ENCODE results near the gene ASTN1. TPM values are rescaled to one million over a fixed set of nuclear protein-coding genes. Genes with fewer than 3 reads are reported as not detected.

Gene ASTN1
- total and polyA plus RNA-seq, 9 of the 15 experiments (the other 6 are each of a cell fraction or from before 2014, with no cell fraction given): 0.05 to 0.22 (median 0.18) TPM

GRCh38 chr1:176853503-176853902 lies 311.0 kb downstream of the ASTN1 start (continued):
- TF ChIP-seq ZNF512 (tag; IDR thresholded peaks at IDR 0.05): no peak
- TF ChIP-seq LEF1 (IDR thresholded peaks at IDR 0.05): no peak
- TF ChIP-seq MTA3 (IDR thresholded peaks at IDR 0.05; ENCODE audit: borderline replicate concordance): 0 out of 2 replicates have a peak, but pooled peaks have one; percentile 25
- TF ChIP-seq ATF3 (IDR thresholded peaks at IDR 0.05): 0 out of 2 replicates have a peak, but pooled peaks have one; percentile 53
- no peak for TF ChIP-seq ATF3 (CRISPR knock-in tag; conservative IDR thresholded peaks at IDR 0.05)
- TF ChIP-seq TCF7L2 (IDR thresholded peaks at IDR 0.05; ENCODE audit: low read depth, low read length): no peak
- no peak for TF ChIP-seq IRF2 (CRISPR knock-in tag; IDR thresholded peaks at IDR 0.05)
- peak; percentile 51 for TF ChIP-seq CXXC5 (CRISPR knock-in tag; IDR thresholded peaks at IDR 0.05)
- TF ChIP-seq ZNF518B (CRISPR knock-in tag; IDR thresholded peaks at IDR 0.05): no peak
- TF ChIP-seq ARID1B (IDR thresholded peaks at IDR 0.05): peak; percentile 65
- peak; percentile 70; the same call in 1 of the 2 replicates for TF ChIP-seq JUND (IDR thresholded peaks at IDR 0.05; ENCODE audit: borderline replicate concordance, low read depth, low read length)
- peak; percentile 65; the same call in 1 of the 3 replicates for TF ChIP-seq JUND (tag; IDR thresholded peaks at IDR 0.05; ENCODE audit: borderline replicate concordance, low read depth, low read length)
- peak; percentile 56 for TF ChIP-seq USF1 (CRISPR knock-in tag; IDR thresholded peaks at IDR 0.05)
- TF ChIP-seq GABPA (tag; conservative IDR thresholded peaks at IDR 0.05; ENCODE audit: low read depth): no peak
- peak; percentile 71 for TF ChIP-seq CCNT2 (IDR thresholded peaks at IDR 0.05; ENCODE audit: borderline replicate concordance, extremely low read depth, insufficient read length, low read depth, low read length)
- TF ChIP-seq RFX7 (CRISPR knock-in tag; IDR thresholded peaks at IDR 0.05): no peak
- TF ChIP-seq UBTF (IDR thresholded peaks at IDR 0.05; ENCODE audit: borderline replicate concordance in 1 of 2, low read depth in 2 of 2, low read length in 2 of 2): no peak
- TF ChIP-seq TAL1 (IDR thresholded peaks at IDR 0.05): peak; percentile 13; the same call in 1 of the 2 replicates
- TF ChIP-seq SMARCA4 (IDR thresholded peaks at IDR 0.05): peak; percentile 43; the same call in 1 of the 2 replicates

Measured in K562 (cell line).